NCI-H146 treated with DMSO at 0.1 percent for 48 hours (cell line): ENCODE results near the gene TARS2.
A peak's percentile ranks its signal among the peaks of the same experiment; 100 is the strongest.

ENCODE experiments used
- DNase-seq: peaks from one replicate; lab custom pipeline; 2025; ENCODE audit not compliant: unreplicated experiment; lab: John Stamatoyannopoulos, UW

TARS2 gene

DNA sequence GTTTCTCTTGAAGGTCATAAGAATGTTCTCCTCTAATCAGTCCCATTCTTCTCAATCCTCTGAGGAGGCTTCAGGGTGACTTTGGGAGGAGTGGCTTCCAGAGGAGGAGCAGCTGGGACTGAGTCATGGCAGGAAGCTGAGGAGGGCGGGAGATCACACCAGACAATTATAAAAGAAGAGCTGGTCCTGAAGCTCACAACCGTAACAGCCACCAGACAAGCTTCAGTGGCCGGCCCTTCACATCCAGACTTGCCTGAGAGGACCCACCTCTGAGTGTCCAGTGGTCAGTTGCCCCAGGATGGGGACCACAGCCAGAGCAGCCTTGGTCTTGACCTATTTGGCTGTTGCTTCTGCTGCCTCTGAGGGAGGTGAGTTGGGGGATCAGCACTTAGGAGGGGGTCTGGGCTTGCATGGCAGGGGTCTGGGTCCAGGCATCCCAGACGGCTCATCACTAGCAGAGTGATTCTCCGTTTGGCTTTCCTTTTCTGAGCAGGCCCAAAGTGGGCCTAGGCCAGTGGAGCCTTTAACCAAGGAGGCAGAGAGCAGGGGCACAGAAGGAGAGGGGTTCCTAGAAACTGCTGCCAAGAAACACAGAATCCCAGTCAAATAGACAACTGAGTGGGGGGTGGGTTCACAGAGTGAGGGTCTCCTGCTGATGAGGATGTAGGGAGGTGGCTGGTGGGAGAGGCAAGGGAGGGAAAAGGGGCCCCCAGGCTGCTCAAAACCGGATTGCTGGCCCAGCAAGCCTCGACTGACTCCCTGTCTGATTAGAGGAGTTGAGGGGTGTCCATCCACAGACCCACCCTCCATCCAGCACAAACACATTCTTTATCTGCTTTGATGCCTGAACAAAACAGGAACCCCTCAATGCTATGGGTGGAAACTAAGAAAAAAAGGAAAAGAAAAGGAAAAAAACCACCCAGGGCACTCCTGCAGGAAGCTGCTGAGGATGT lies 21.0 kb downstream of the TARS2 start, which contains the start of gene ECM1:
Gene ECM1, plus strand, starts transcription at position 198 of the 953 bp plus-strand sequence. Its CDS starts 101 bp downstream, at position 299.
- no peak for DNase-seq

DNA sequence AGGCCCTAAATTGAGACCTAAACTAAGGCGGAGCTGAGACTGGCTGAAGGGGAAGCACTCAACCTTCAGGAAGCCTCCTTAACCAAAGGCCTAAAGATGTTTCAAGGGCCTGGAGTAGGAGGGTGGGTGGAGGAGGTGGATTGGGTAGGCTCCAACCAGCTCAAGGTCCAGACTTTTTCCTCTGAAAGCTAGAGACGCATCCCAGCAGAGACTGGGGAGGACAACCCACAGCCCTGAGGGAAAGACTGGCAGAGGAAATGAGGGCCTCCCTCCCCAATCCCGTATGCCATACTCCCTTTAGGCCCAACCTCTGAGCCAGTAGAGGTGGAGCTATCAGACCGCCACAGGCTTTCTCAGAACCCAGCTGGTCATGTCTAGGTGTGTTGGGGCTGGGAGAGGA lies 21.8 kb downstream of the TARS2 start:
- no peak for DNase-seq

- DNase-seq = peak; percentile 85
Measured at GRCh38 chr1:150511551-150511950, 24.3 kb downstream of the TARS2 start.

GRCh38 chr1:150511985-150512660 lies 24.9 kb downstream of the TARS2 start:
- no peak for DNase-seq

- no peak for DNase-seq
Measured at GRCh38 chr1:150512846-150513245, 25.6 kb downstream of the TARS2 start.

DNA sequence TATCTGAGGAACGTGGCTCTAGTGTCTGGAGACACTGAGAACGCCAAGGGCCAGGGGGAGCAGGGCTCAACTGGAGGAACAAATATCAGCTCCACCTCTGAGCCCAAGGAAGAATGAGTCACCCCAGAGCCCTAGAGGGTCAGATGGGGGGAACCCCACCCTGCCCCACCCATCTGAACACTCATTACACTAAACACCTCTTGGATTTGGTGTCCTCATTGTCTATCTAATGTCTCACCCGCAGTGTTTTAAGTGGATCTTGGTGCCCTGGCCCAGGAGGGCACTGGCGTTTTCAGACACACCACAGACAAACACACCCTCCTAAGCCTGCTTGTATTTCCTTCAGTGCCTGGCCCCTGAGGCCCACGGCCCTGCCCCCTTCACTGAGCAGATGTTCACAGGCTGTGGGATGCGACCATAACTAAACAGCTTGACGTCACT lies 26.2 kb downstream of the TARS2 start:
- DNase-seq = no peak

DNA sequence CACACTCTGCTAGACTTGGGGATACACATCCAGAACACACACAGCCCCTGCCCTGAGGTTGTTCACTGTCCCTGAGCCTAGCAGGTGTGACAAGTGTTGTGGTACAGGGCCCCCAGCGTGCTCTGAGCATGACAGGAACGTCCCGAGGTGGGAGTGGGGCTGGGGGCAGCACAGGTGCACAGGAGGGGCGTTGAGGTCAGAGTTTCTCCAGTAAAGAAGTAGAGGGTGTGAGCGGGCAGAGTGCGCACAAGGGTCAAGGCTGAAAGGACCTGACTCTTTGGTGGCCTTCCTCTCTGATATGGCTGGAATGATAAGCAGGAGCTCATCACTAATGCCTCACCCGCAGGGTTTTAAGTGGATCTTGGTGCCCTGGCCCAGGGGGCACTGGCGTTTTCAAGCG lies 27.0 kb downstream of the TARS2 start:
- no peak for DNase-seq

- no peak for DNase-seq
Measured at GRCh38 chr1:150514913-150515327, 27.7 kb downstream of the TARS2 start.

- peak; percentile 92 for DNase-seq
Measured at GRCh38 chr1:150515328-150516049, 28.3 kb downstream of the TARS2 start, which contains the start of gene FALEC. FALEC (plus strand) TSS chr1:150515752.

GRCh38 chr1:150516050-150516591 lies 28.9 kb downstream of the TARS2 start:
- no peak for DNase-seq

- no peak for DNase-seq
Measured at GRCh38 chr1:150516616-150517015, 29.4 kb downstream of the TARS2 start.

GRCh38 chr1:150521196-150521968 lies 34.2 kb downstream of the TARS2 start:
- no peak for DNase-seq

DNA sequence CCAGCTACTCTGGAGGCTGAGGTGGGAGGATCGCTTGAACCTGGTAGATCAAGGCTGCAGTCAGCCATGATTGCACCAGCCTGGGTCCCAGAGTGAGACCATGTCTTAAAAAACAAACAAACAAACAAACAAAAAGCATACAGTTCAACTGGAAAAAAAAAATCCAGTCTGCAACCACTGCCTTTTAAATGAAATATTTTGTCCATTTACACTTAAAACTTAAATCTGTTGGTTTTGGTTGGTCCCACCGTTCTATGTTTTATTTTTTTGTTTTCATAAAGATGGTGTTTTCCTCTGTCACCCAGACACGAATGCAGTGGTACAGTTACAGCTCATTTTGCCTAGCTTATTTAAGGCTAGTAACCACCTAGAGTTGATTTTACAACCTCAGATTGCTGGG lies 38.1 kb downstream of the TARS2 start:
- no peak for DNase-seq

GRCh38 chr1:150528196-150528595 lies 41.0 kb downstream of the TARS2 start:
- DNase-seq = no peak

GRCh38 chr1:150529017-150529416 lies 41.8 kb downstream of the TARS2 start:
- DNase-seq = no peak

GRCh38 chr1:150530491-150531159 lies 43.4 kb downstream of the TARS2 start:
- DNase-seq = no peak

DNA sequence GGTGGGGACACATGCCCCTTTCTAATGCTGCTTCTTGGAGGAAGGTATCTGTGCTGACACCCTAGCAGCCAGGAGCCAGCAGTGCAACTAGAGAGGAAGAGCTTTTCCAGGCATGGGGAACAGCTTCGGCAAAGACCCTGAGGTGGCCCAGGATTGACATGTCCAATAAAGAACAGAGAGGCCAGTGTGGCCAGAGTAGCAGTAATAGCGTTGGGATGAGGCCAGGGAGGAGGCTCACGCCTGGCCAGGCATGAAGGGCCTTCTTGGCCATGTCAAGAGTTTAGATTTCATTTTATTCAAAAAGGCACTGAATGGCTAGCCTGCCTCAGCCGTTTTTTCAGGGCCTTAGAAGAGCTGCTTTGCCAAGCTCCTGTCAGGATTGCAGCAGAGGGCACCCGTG lies 45.6 kb downstream of the TARS2 start:
- no peak for DNase-seq

GRCh38 chr1:150534002-150534401 lies 46.8 kb downstream of the TARS2 start:
- DNase-seq = no peak

GRCh38 chr1:150535511-150536287 lies 48.5 kb downstream of the TARS2 start:
- no peak for DNase-seq
